Neural progenitor cell (in vitro differentiated cells): Measurements from ENCODE around the gene IRS2. TPM values are rescaled to one million over a fixed set of nuclear protein-coding genes. Genes with fewer than 3 reads are reported as not detected.

ENCODE experiments used
- DNase-seq: peaks from one replicate; pipeline ENCODE4 v3.0.0-alpha.2; 2016; ENCODE audit warnings: low spot score
- H2AFZ ChIP-seq: fragments of 200-600 bp; sonication (generic); replicated peaks from 2 replicates; pipeline ENCODE4 v1.6.1; 2016; ENCODE audit warnings: antibody characterized with exemption
- H3F3A ChIP-seq: fragments of 200-600 bp; sonication (generic); 2 replicates; pipeline ENCODE4 v1.6.1; 2016; ENCODE audit warnings: antibody characterized with exemption, low read depth
- H3K27ac ChIP-seq: fragments of 200-600 bp; sonication (generic); 2 replicates; pipeline ENCODE4 v1.5.1; 2016; ENCODE audit warnings: mild to moderate bottlenecking
- H3K27me3 ChIP-seq: fragments of 200-600 bp; sonication (generic); 2 replicates; pipeline ENCODE4 v1.6.1; 2016; ENCODE audit warnings: mild to moderate bottlenecking, moderate library complexity
- H3K36me3 ChIP-seq: fragments of 200-600 bp; sonication (generic); 2 replicates; pipeline ENCODE4 v1.5.1; 2016
- H3K4me1 ChIP-seq: fragments of 200-600 bp; sonication (generic); 2 replicates; pipeline ENCODE4 v1.6.1; 2016; ENCODE audit warnings: mixed run types
- H3K4me2 ChIP-seq: fragments of 200-600 bp; sonication (generic); 2 replicates; pipeline ENCODE4 v1.6.1; 2016
- H3K4me3 ChIP-seq: fragments of 200-600 bp; sonication (generic); 2 replicates; pipeline ENCODE4 v1.5.1; 2016
- H3K79me2 ChIP-seq: fragments of 200-600 bp; sonication (generic); 2 replicates; pipeline ENCODE4 v1.6.1; 2016; ENCODE audit warnings: low read depth
- H3K9ac ChIP-seq: fragments of 200-600 bp; sonication (generic); 2 replicates; pipeline ENCODE4 v1.6.1; 2016
- H3K9me3 ChIP-seq: fragments of 200-600 bp; sonication (generic); 2 replicates; pipeline ENCODE4 v1.5.1; 2016; ENCODE audit warnings: low read depth
- H4K20me1 ChIP-seq: fragments of 200-600 bp; sonication (generic); 2 replicates; pipeline ENCODE4 v1.6.1; 2016; ENCODE audit warnings: low read depth
- H3K27ac Mint-ChIP-seq: 3 replicates; pipeline ENCODE4 v1.8.0; 2021; ENCODE audit warnings: mixed read lengths
- H3K27me3 Mint-ChIP-seq: 2 replicates; pipeline ENCODE4 v1.8.0; 2022; ENCODE audit warnings: low read depth, mild to moderate bottlenecking, inconsistent platforms, moderate library complexity, mixed read lengths; ENCODE audit not compliant: insufficient read depth
- H3K36me3 Mint-ChIP-seq: 3 replicates; pipeline ENCODE4 v1.8.0; 2021; ENCODE audit warnings: mixed read lengths
- H3K4me1 Mint-ChIP-seq: 3 replicates; pipeline ENCODE4 v1.8.0; 2021; ENCODE audit warnings: mixed read lengths
- H3K4me3 Mint-ChIP-seq: 3 replicates; pipeline ENCODE4 v1.8.0; 2021; ENCODE audit warnings: mild to moderate bottlenecking, moderate library complexity, mixed read lengths
- H3K9me3 Mint-ChIP-seq: 3 replicates; pipeline ENCODE4 v1.8.0; 2020; ENCODE audit warnings: mixed read lengths
- EZH2 ChIP-seq: fragments of 200-600 bp; sonication (generic); IDR thresholded peaks from 2 replicates; pipeline ENCODE4 v1.6.1; 2017; ENCODE audit warnings: antibody characterized with exemption, mild to moderate bottlenecking, moderate library complexity
- EZH2phosphoT487 ChIP-seq: fragments of 200-600 bp; sonication (generic); IDR thresholded peaks from 2 replicates; pipeline ENCODE4 v1.6.1; 2017; ENCODE audit warnings: antibody characterized with exemption
- total RNA-seq: library from RNA; depleted of rRNA; stranded (reverse); fragments of >200 nt; gene quantifications from 2 replicates; pipeline ENCODE4 v1.2.3, GENCODE V29; 2015; ENCODE audit warnings: low replicate concordance
- TF ChIP-seq, protein P1 (sequence below): fragments of 200-600 bp; sonication (generic); IDR thresholded peaks from 2 replicates; pipeline ENCODE4 v1.5.1; 2017; ENCODE audit warnings: antibody characterized with exemption, mild to moderate bottlenecking

Gene IRS2
- total RNA-seq, 1 donor from 2014 or later: 4.2 TPM

DNA sequence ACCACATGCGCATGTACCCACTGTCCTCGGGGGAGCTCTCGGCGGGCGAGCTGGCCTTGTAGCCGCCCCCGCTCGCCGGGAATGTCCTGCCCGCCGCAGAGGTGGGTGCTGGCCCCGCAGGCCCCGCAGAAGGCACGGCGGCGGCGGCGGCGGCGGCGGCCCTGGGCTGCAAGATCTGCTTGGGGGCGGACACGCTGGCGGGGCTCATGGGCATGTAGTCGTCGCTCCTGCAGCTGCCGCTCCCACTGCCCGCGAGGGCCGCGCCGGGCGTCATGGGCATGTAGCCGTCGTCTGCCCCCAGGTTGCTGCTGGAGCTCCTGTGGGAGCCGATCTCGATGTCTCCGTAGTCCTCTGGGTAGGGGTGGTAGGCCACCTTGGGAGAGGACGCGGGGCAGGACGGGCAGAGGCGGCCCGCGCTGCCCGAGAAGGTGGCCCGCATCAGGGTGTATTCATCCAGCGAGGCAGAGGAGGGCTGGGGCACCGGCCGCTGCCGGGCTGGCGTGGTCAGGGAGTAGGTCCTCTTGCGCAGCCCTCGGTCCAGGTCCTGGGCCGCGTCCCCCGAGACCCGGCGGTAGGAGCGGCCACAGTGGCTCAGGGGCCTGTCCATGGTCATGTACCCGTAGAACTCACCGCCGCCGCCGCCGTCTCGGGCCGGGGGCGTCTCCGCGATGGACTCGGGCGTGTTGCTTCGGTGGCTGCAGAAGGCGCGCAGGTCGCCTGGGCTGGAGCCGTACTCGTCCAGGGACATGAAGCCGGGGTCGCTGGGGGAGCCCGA lies 2.4 kb downstream of the IRS2 start:
- peaks cover 27% of the 10 kb centered on the region for H3K27me3 ChIP-seq
- H4K20me1 ChIP-seq: peaks cover 56% of the 10 kb centered on the region
- peaks cover 2% of the 10 kb centered on the region for H3K27me3 Mint-ChIP-seq
- no peak overlapping the region for H2AFZ ChIP-seq
- peak overlapping the region; percentile 50 for H3K4me3 ChIP-seq
- peaks cover 53% of the 10 kb centered on the region for H3K79me2 ChIP-seq
- no peak for DNase-seq
- H3K4me2 ChIP-seq: peak overlapping the region; percentile 84
- no peak for TF ChIP-seq EZH2
- no peak for TF ChIP-seq EZH2phosphoT487
- TF ChIP-seq, protein P1, sequence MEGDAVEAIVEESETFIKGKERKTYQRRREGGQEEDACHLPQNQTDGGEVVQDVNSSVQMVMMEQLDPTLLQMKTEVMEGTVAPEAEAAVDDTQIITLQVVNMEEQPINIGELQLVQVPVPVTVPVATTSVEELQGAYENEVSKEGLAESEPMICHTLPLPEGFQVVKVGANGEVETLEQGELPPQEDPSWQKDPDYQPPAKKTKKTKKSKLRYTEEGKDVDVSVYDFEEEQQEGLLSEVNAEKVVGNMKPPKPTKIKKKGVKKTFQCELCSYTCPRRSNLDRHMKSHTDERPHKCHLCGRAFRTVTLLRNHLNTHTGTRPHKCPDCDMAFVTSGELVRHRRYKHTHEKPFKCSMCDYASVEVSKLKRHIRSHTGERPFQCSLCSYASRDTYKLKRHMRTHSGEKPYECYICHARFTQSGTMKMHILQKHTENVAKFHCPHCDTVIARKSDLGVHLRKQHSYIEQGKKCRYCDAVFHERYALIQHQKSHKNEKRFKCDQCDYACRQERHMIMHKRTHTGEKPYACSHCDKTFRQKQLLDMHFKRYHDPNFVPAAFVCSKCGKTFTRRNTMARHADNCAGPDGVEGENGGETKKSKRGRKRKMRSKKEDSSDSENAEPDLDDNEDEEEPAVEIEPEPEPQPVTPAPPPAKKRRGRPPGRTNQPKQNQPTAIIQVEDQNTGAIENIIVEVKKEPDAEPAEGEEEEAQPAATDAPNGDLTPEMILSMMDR: no peak
- H3K9me3 ChIP-seq: no peaks in the 10 kb centered on the region
- H3K9me3 Mint-ChIP-seq: no peaks in the 10 kb centered on the region
- H3K4me3 Mint-ChIP-seq: peak overlapping the region; percentile 73
- H3K27ac Mint-ChIP-seq: no peak overlapping the region
- H3K4me1 Mint-ChIP-seq: peaks cover 27% of the 10 kb centered on the region
- peaks cover 14% of the 10 kb centered on the region for H3K36me3 Mint-ChIP-seq
- H3K27ac ChIP-seq: no peak overlapping the region
- H3K4me1 ChIP-seq: peaks cover 31% of the 10 kb centered on the region
- no peaks in the 10 kb centered on the region for H3K36me3 ChIP-seq
- no peak overlapping the region for H3K9ac ChIP-seq
- peaks cover 21% of the 10 kb centered on the region for H3F3A ChIP-seq

- Histone ChIP-seq H3K4me1 (peaks cover 36% of the 10 kb centered on the region), H3K4me3 (no peak overlapping the region), H3K27me3 (peaks cover 24% of the 10 kb centered on the region), H3K9ac (no peak overlapping the region), H2AFZ (no peak overlapping the region), H3K36me3 (no peaks in the 10 kb centered on the region), H3F3A (peaks cover 16% of the 10 kb centered on the region), H3K79me2 (peaks cover 59% of the 10 kb centered on the region), H3K27ac (no peak overlapping the region), H3K4me2 (peak overlapping the region; percentile 84), H4K20me1 (peaks cover 62% of the 10 kb centered on the region), H3K9me3 (no peaks in the 10 kb centered on the region)
- Mint-ChIP-seq H3K9me3 (no peaks in the 10 kb centered on the region), H3K27me3 (peaks cover 2% of the 10 kb centered on the region), H3K4me3 (no peak overlapping the region), H3K4me1 (peaks cover 33% of the 10 kb centered on the region), H3K27ac (no peak overlapping the region), H3K36me3 (peaks cover 14% of the 10 kb centered on the region)
- TF ChIP-seq, protein P1: no peak
- TF ChIP-seq EZH2phosphoT487: no peak
- no peak for TF ChIP-seq EZH2
- DNase-seq: peak; percentile 30
These were observed 3.0 kb downstream of the IRS2 start for GRCh38 chr13:109783447-109783814.

DNA sequence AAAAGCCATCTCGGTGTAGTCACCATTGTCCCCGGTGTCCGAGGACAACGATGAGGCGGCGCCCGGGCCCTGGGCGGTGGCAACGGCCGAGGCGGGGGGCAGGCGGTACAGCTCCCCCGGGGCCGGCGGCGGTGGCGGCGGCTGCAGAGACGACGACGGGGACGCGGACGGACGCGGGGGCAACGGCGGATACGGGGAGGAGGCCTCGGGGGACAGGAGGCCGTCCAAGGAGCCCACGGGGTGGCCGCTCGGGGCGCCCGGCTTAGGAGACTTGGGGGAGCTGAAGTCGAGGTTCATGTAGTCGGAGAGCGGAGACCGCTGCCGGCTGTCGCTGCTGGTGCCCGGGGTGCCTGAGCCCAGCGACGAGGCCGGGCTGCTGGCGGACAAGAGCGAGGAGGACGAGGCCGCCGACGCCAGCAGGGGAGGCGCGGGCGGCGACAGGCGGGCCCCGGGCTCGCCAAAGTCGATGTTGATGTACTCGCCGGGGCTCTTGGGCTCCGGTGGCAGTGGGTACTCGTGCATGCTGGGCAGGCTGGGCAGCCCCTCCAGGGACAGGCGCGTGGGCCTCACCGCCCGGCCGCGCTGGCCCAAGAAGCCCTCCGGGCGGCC lies 3.5 kb downstream of the IRS2 start:
- peak overlapping the region; percentile 72 for H3K4me3 Mint-ChIP-seq
- TF ChIP-seq, protein P1: no peak
- no peak for TF ChIP-seq EZH2
- TF ChIP-seq EZH2phosphoT487: no peak
- peaks cover 64% of the 10 kb centered on the region for H3K79me2 ChIP-seq
- H3K27ac ChIP-seq: no peak overlapping the region
- peaks cover 37% of the 10 kb centered on the region for H3K4me1 ChIP-seq
- no peak overlapping the region for H2AFZ ChIP-seq
- peaks cover 19% of the 10 kb centered on the region for H3K27me3 ChIP-seq
- peaks cover 14% of the 10 kb centered on the region for H3F3A ChIP-seq
- peaks cover 16% of the 10 kb centered on the region for H3K36me3 Mint-ChIP-seq
- H3K9me3 ChIP-seq: no peaks in the 10 kb centered on the region
- H3K27me3 Mint-ChIP-seq: peaks cover 2% of the 10 kb centered on the region
- no peaks in the 10 kb centered on the region for H3K36me3 ChIP-seq
- no peak overlapping the region for H3K27ac Mint-ChIP-seq
- no peak overlapping the region for H3K4me2 ChIP-seq
- H3K4me1 Mint-ChIP-seq: peaks cover 38% of the 10 kb centered on the region
- no peak for DNase-seq
- no peak overlapping the region for H3K4me3 ChIP-seq
- H3K9me3 Mint-ChIP-seq: no peaks in the 10 kb centered on the region
- peaks cover 67% of the 10 kb centered on the region for H4K20me1 ChIP-seq
- H3K9ac ChIP-seq: no peak overlapping the region
